MCF 10A (cell line): ENCODE measurements around the gene CMC2. TPM values are rescaled to one million over a fixed set of nuclear protein-coding genes. Genes with fewer than 3 reads are reported as not detected.

Experiments used
- BruUV-seq: library from RNA; stranded (reverse); fragments of 400-500 nt; replicated peaks from 2 replicates; lab custom pipeline; 2021; lab: Mats Ljungman, UMichigan
- CTCF ChIA-PET: fragments of 300-600 bp; sonication (Branson Sonifier 250); formaldehyde crosslinking; extraction: SDS; loops from one replicate; lab custom pipeline; 2021; ENCODE audit warnings: antibody characterized with exemption, inconsistent platforms; lab: Yijun Ruan, JAX
- POLR2A ChIA-PET: fragments of 300-600, 350-650 bp; sonication (Branson Sonifier 250); formaldehyde crosslinking; extraction: SDS; loops from one replicate; lab custom pipeline; 2020; ENCODE audit warnings: antibody characterized with exemption, inconsistent platforms; lab: Yijun Ruan, JAX
- DNase-seq: peaks from one replicate; pipeline ENCODE4 v3.0.0-alpha.2; 2018; ENCODE audit not compliant: unreplicated experiment
- H3K27ac Mint-ChIP-seq: one replicate; pipeline ENCODE4 v1.8.0; 2022; ENCODE audit warnings: mild to moderate bottlenecking, low read depth, mixed read lengths; ENCODE audit not compliant: unreplicated experiment
- H3K27me3 Mint-ChIP-seq: one replicate; pipeline ENCODE4 v1.8.0; 2022; ENCODE audit warnings: mixed read lengths; ENCODE audit not compliant: insufficient read depth, unreplicated experiment
- H3K36me3 Mint-ChIP-seq: one replicate; pipeline ENCODE4 v1.8.0; 2022; ENCODE audit warnings: mild to moderate bottlenecking, moderate library complexity, mixed read lengths; ENCODE audit not compliant: insufficient read depth, unreplicated experiment
- H3K4me1 Mint-ChIP-seq: one replicate; pipeline ENCODE4 v1.8.0; 2022; ENCODE audit warnings: mixed read lengths; ENCODE audit not compliant: insufficient read depth, unreplicated experiment
- H3K4me3 Mint-ChIP-seq: one replicate; pipeline ENCODE4 v1.8.0; 2022; ENCODE audit warnings: mild to moderate bottlenecking, moderate library complexity, mixed read lengths; ENCODE audit not compliant: unreplicated experiment
- H3K9me3 Mint-ChIP-seq: one replicate; pipeline ENCODE4 v1.8.0; 2022; ENCODE audit warnings: mixed read lengths; ENCODE audit not compliant: unreplicated experiment
- intact Hi-C: fragments of 100-400 bp; cut with micrococcal nuclease; formaldehyde crosslinking; loops from 2 replicates; pipeline ENCODE4 v1.14.1; 2022
- total RNA-seq: library from RNA; stranded (reverse); gene quantifications from 2 replicates; pipeline ENCODE4 v1.2.3, GENCODE V29; 2022
- TF ChIP-seq, protein P1 (sequence below): fragments of 200-600 bp; IDR thresholded peaks from one replicate; pipeline ENCODE4 v1.8.0; 2022; ENCODE audit warnings: antibody characterized with exemption, mild to moderate bottlenecking; ENCODE audit not compliant: unreplicated experiment

The CMC2 gene
- total RNA-seq, 1 experiment from 2014 or later, result 102 TPM

DNA sequence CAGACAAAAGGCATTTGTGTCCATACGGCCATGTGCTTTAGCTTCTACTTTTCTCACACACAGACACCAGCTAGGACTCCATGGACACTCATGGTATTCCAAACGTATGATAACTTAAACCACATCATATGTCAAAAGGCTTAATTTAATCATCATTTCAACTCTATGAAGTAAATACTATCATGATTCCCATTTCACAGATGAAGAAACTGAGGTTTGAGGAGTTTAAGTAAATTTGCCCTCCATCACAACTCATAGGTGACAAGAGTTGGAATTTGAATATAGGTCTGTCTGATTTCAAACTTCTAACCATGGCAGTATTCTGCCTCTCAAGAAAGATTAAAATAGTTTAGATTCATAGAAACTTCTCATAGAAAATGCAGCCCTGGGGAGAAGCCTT lies 43.8 kb downstream of the CMC2 start:
- no peak for DNase-seq
- Mint-ChIP-seq H3K4me1 (no peaks in the 10 kb centered on the region), H3K9me3 (peaks cover 26% of the 10 kb centered on the region), H3K4me3 (no peak overlapping the region), H3K27me3 (no peaks in the 10 kb centered on the region), H3K36me3 (no peaks in the 10 kb centered on the region), H3K27ac (no peak overlapping the region)
- CTCF ChIA-PET, result interaction anchor here (1.5 kb wide), 1 partner anchor 11 kb away, joined by 3 read pairs; no protein-coding TSS in a partner anchor
- POLR2A ChIA-PET, result no interaction called here
- intact Hi-C loops, result no loop called here
- no TSS peak for BruUV-seq
- TF ChIP-seq, protein P1, sequence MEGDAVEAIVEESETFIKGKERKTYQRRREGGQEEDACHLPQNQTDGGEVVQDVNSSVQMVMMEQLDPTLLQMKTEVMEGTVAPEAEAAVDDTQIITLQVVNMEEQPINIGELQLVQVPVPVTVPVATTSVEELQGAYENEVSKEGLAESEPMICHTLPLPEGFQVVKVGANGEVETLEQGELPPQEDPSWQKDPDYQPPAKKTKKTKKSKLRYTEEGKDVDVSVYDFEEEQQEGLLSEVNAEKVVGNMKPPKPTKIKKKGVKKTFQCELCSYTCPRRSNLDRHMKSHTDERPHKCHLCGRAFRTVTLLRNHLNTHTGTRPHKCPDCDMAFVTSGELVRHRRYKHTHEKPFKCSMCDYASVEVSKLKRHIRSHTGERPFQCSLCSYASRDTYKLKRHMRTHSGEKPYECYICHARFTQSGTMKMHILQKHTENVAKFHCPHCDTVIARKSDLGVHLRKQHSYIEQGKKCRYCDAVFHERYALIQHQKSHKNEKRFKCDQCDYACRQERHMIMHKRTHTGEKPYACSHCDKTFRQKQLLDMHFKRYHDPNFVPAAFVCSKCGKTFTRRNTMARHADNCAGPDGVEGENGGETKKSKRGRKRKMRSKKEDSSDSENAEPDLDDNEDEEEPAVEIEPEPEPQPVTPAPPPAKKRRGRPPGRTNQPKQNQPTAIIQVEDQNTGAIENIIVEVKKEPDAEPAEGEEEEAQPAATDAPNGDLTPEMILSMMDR, result no peak

DNA sequence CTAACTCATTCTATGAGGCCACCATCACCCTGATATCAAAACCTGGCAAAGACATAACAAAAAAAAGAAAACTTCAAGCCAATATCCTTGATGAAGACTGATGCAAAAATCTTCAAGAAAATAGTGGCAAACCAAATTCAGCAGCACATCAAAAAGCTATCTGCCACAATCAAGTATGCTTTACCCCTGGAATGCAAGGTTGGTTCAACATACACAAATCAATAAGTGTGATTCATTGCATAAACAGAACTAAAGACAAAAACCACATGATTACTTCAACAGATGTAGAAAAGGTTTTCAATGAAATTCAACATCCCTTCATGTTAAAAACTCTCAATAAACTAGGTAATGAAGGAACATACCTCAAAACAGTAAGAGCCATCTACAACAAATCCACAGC lies 48.4 kb downstream of the CMC2 start:
- ChIA-PET POLR2A (no interaction called here), CTCF (interaction anchor here (1.4 kb wide), 1 partner anchor 9 kb away, joined by 5 read pairs; no protein-coding TSS in a partner anchor)
- TF ChIP-seq, protein P1, result no peak
- Mint-ChIP-seq H3K9me3 (peaks cover 41% of the 10 kb centered on the region), H3K4me3 (no peak overlapping the region), H3K4me1 (no peaks in the 10 kb centered on the region), H3K27me3 (no peaks in the 10 kb centered on the region), H3K27ac (no peak overlapping the region), H3K36me3 (no peaks in the 10 kb centered on the region)
- intact Hi-C loops, result no loop called here
- no TSS peak for BruUV-seq
- no peak for DNase-seq

DNA sequence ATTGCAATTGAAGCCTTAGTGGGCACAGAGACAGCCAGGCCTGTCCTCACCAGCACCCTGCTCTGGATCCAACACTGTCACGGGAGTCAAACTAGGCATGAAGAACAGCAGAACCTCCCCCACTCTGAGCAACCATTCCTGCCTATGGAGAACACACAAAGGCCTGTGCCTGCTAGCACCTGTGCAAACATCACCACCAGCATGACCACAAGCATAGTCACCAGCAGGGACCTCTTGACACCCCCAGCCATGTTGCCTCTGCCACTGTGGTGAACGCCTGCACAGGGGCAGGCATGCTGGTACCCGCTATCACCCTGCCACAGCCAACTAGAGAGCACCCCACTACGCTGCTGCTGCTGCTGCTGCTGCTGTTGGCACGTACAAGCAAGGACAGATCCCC lies 51.7 kb downstream of the CMC2 start:
- ChIA-PET POLR2A (interaction anchor here (1.2 kb wide), 1 partner anchor 30 kb away, joined by 4 read pairs; no protein-coding TSS in a partner anchor), CTCF (interaction anchor here (0.7 kb wide), 1 partner anchor 11 kb away, joined by 3 read pairs; no protein-coding TSS in a partner anchor)
- TF ChIP-seq, protein P1, result no peak
- BruUV-seq, result no TSS peak
- Mint-ChIP-seq H3K9me3 (peaks cover 25% of the 10 kb centered on the region), H3K27ac (no peak overlapping the region), H3K36me3 (no peaks in the 10 kb centered on the region), H3K27me3 (no peaks in the 10 kb centered on the region), H3K4me1 (no peaks in the 10 kb centered on the region), H3K4me3 (no peak overlapping the region)
- DNase-seq, result no peak
- intact Hi-C loops, result no loop called here

DNA sequence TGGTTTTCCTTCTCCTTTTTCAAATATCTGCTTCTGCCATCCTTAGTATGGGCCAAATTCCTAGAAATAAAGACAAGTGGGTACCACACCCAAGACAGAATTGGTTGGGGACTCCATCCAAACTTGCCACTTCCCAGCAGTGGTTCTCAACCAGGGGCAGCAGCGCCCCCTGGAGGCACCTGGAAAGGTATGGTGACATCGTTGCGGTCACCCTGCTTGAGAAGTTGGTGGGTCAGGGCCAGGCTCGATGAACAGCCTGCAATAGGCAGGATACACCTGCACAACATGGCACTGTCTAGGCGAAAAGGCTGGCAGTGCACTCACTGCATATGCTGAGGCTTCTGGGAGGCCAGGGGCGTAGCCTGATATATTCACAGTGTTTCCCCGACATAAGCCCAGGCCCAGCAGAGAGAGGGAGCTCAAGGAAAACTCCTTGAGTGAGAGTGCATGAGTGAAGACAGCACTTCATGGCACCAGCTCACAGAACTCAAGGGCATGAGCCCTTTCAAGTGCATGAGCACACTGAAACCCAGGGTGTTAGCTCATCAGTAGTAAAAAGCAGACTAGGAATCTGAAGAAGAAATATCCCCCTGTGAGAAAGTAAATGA lies 57.7 kb downstream of the CMC2 start:
- H3K36me3 Mint-ChIP-seq, result no peaks in the 10 kb centered on the region
- ChIA-PET POLR2A (interaction anchor here (1.1 kb wide), 1 partner anchor 11 kb away, joined by 3 read pairs; no protein-coding TSS in a partner anchor), CTCF (interaction anchor here (1.0 to 1.9 kb wide), 4 partner anchors 9 to 100 kb away, joined by 3 to 6 read pairs (median 4); no protein-coding TSS in a partner anchor)
- H3K4me3 Mint-ChIP-seq, result no peak overlapping the region
- peak; percentile 50 for DNase-seq
- H3K4me1 Mint-ChIP-seq, result peaks cover 12% of the 10 kb centered on the region
- H3K27me3 Mint-ChIP-seq, result peaks cover 10% of the 10 kb centered on the region
- H3K9me3 Mint-ChIP-seq, result no peaks in the 10 kb centered on the region
- intact Hi-C loops, result no loop called here
- TF ChIP-seq, protein P1, result peak; percentile 44
- H3K27ac Mint-ChIP-seq, result no peak overlapping the region
- BruUV-seq, result no TSS peak
